ENCODE measurements around the gene CPT1C.

Gene CPT1C

GRCh38 chr19:49689133-49690078 lies 1.5 kb upstream of the CPT1C start, which contains the start of gene ADM5:
TSS of gene ADM5 (plus strand) at chr19:49689594. CDS start at chr19:49689838, 244 bp downstream.
- WGBS, 2 experiments: 93 to 94% methylated on average over 54 of the region's 54 CpGs
- Histone ChIP-seq H3K27ac (ENCODE audit: insufficient read depth, low read depth, low read length, poor library complexity, severe bottlenecking) (peak within 1 kb of the TSS; percentile 44), H3K27me3 (ENCODE audit: control insufficient read depth, insufficient read depth, low read length, poor library complexity, severe bottlenecking) (no peaks in the 10 kb centered on the region), H3K4me3 (ENCODE audit: insufficient read depth, low read depth, low read length) (peak within 1 kb of the TSS; percentile 69), H3K9me3 (ENCODE audit: control insufficient read depth, low read length) (no peaks in the 10 kb centered on the region), H3K4me1 (ENCODE audit: control insufficient read depth, insufficient read depth, low read length) (peaks cover 3% of the 10 kb centered on the region), H3K36me3 (ENCODE audit: control insufficient read depth, insufficient read depth, low read length) (peaks cover 27% of the 10 kb centered on the region)

GRCh38 chr19:49690079-49690655 lies 749 bp upstream of the CPT1C start:
- 87 to 90% methylated on average over 39 of the region's 39 CpGs for WGBS, 2 experiments
- Histone ChIP-seq H3K9me3 (ENCODE audit: control insufficient read depth, low read length) (no peaks in the 10 kb centered on the region), H3K4me3 (ENCODE audit: insufficient read depth, low read depth, low read length) (peak overlapping the region; percentile 69), H3K36me3 (ENCODE audit: control insufficient read depth, insufficient read depth, low read length) (peaks cover 20% of the 10 kb centered on the region), H3K27ac (ENCODE audit: insufficient read depth, low read depth, low read length, poor library complexity, severe bottlenecking) (peak overlapping the region; percentile 17), H3K27me3 (ENCODE audit: control insufficient read depth, insufficient read depth, low read length, poor library complexity, severe bottlenecking) (no peaks in the 10 kb centered on the region), H3K4me1 (ENCODE audit: control insufficient read depth, insufficient read depth, low read length) (peaks cover 3% of the 10 kb centered on the region)

GRCh38 chr19:49691243-49692146 lies 579 bp downstream of the CPT1C start:
- Histone ChIP-seq H3K27me3 (ENCODE audit: control insufficient read depth, insufficient read depth, low read length, poor library complexity, severe bottlenecking) (no peaks in the 10 kb centered on the region), H3K27ac (ENCODE audit: insufficient read depth, low read depth, low read length, poor library complexity, severe bottlenecking) (peak overlapping the region; percentile 45), H3K4me1 (ENCODE audit: control insufficient read depth, insufficient read depth, low read length) (peaks cover 3% of the 10 kb centered on the region), H3K9me3 (ENCODE audit: control insufficient read depth, low read length) (no peaks in the 10 kb centered on the region), H3K36me3 (ENCODE audit: control insufficient read depth, insufficient read depth, low read length) (peaks cover 21% of the 10 kb centered on the region), H3K4me3 (ENCODE audit: insufficient read depth, low read depth, low read length) (peak overlapping the region; percentile 69)
- WGBS, 2 experiments: 13 to 15% methylated on average over 39 of the region's 39 CpGs

GRCh38 chr19:49692147-49692506 lies 1.2 kb downstream of the CPT1C start:
- Histone ChIP-seq H3K27ac (ENCODE audit: insufficient read depth, low read depth, low read length, poor library complexity, severe bottlenecking) (no peak overlapping the region), H3K36me3 (ENCODE audit: control insufficient read depth, insufficient read depth, low read length) (peaks cover 24% of the 10 kb centered on the region), H3K9me3 (ENCODE audit: control insufficient read depth, low read length) (no peaks in the 10 kb centered on the region), H3K4me1 (ENCODE audit: control insufficient read depth, insufficient read depth, low read length) (peaks cover 3% of the 10 kb centered on the region), H3K4me3 (ENCODE audit: insufficient read depth, low read depth, low read length) (peak overlapping the region; percentile 69), H3K27me3 (ENCODE audit: control insufficient read depth, insufficient read depth, low read length, poor library complexity, severe bottlenecking) (no peaks in the 10 kb centered on the region)
- 75 to 78% methylated on average over 16 of the region's 16 CpGs for WGBS, 2 experiments

GRCh38 chr19:49696115-49696514 lies 5.2 kb downstream of the CPT1C start:
- no peaks in the 10 kb centered on the region for H3K4me1 ChIP-seq (ENCODE audit: control insufficient read depth, insufficient read depth, low read length)
- H3K4me3 ChIP-seq (ENCODE audit: insufficient read depth, low read depth, low read length): no peak overlapping the region
- no peak overlapping the region for H3K27ac ChIP-seq (ENCODE audit: insufficient read depth, low read depth, low read length, poor library complexity, severe bottlenecking)
- WGBS, 2 experiments: 85% methylated on average over 6 of the region's 6 CpGs
- H3K27me3 ChIP-seq (ENCODE audit: control insufficient read depth, insufficient read depth, low read length, poor library complexity, severe bottlenecking): peaks cover 3% of the 10 kb centered on the region
- H3K9me3 ChIP-seq (ENCODE audit: control insufficient read depth, low read length): no peaks in the 10 kb centered on the region
- H3K36me3 ChIP-seq (ENCODE audit: control insufficient read depth, insufficient read depth, low read length): peaks cover 18% of the 10 kb centered on the region

- 95 to 96% methylated on average over 7 of the region's 7 CpGs for WGBS, 2 experiments
- H3K4me1 ChIP-seq (ENCODE audit: control insufficient read depth, insufficient read depth, low read length): no peaks in the 10 kb centered on the region
- no peaks in the 10 kb centered on the region for H3K9me3 ChIP-seq (ENCODE audit: control insufficient read depth, low read length)
- peaks cover 18% of the 10 kb centered on the region for H3K36me3 ChIP-seq (ENCODE audit: control insufficient read depth, insufficient read depth, low read length)
- no peak overlapping the region for H3K4me3 ChIP-seq (ENCODE audit: insufficient read depth, low read depth, low read length)
- H3K27ac ChIP-seq (ENCODE audit: insufficient read depth, low read depth, low read length, poor library complexity, severe bottlenecking): no peak overlapping the region
- peaks cover 7% of the 10 kb centered on the region for H3K27me3 ChIP-seq (ENCODE audit: control insufficient read depth, insufficient read depth, low read length, poor library complexity, severe bottlenecking)
Observed at GRCh38 chr19:49696865-49697264, 5.9 kb downstream of the CPT1C start.

- no peak overlapping the region for H3K4me3 ChIP-seq (ENCODE audit: insufficient read depth, low read depth, low read length)
- peaks cover 7% of the 10 kb centered on the region for H3K27me3 ChIP-seq (ENCODE audit: control insufficient read depth, insufficient read depth, low read length, poor library complexity, severe bottlenecking)
- no peak overlapping the region for H3K27ac ChIP-seq (ENCODE audit: insufficient read depth, low read depth, low read length, poor library complexity, severe bottlenecking)
- no peaks in the 10 kb centered on the region for H3K4me1 ChIP-seq (ENCODE audit: control insufficient read depth, insufficient read depth, low read length)
- H3K9me3 ChIP-seq (ENCODE audit: control insufficient read depth, low read length): no peaks in the 10 kb centered on the region
- WGBS, 2 experiments: 91 to 94% methylated on average over 5 of the region's 5 CpGs
- H3K36me3 ChIP-seq (ENCODE audit: control insufficient read depth, insufficient read depth, low read length): peaks cover 13% of the 10 kb centered on the region
Observed at GRCh38 chr19:49699364-49699763, 8.4 kb downstream of the CPT1C start.

GRCh38 chr19:49700563-49700962 lies 9.6 kb downstream of the CPT1C start:
- no peaks in the 10 kb centered on the region for H3K4me1 ChIP-seq (ENCODE audit: control insufficient read depth, insufficient read depth, low read length)
- no peak overlapping the region for H3K27ac ChIP-seq (ENCODE audit: insufficient read depth, low read depth, low read length, poor library complexity, severe bottlenecking)
- H3K36me3 ChIP-seq (ENCODE audit: control insufficient read depth, insufficient read depth, low read length): peaks cover 17% of the 10 kb centered on the region
- peaks cover 7% of the 10 kb centered on the region for H3K27me3 ChIP-seq (ENCODE audit: control insufficient read depth, insufficient read depth, low read length, poor library complexity, severe bottlenecking)
- WGBS, 2 experiments: 66 to 71% methylated on average over 11 of the region's 11 CpGs
- H3K9me3 ChIP-seq (ENCODE audit: control insufficient read depth, low read length): no peaks in the 10 kb centered on the region
- no peak overlapping the region for H3K4me3 ChIP-seq (ENCODE audit: insufficient read depth, low read depth, low read length)

- 34 to 36% methylated on average over 38 to 39 of the region's 40 CpGs for WGBS, 2 experiments
- Histone ChIP-seq H3K4me3 (ENCODE audit: insufficient read depth, low read depth, low read length) (no peak overlapping the region), H3K36me3 (ENCODE audit: control insufficient read depth, insufficient read depth, low read length) (peaks cover 15% of the 10 kb centered on the region), H3K27me3 (ENCODE audit: control insufficient read depth, insufficient read depth, low read length, poor library complexity, severe bottlenecking) (peaks cover 7% of the 10 kb centered on the region), H3K4me1 (ENCODE audit: control insufficient read depth, insufficient read depth, low read length) (no peaks in the 10 kb centered on the region), H3K27ac (ENCODE audit: insufficient read depth, low read depth, low read length, poor library complexity, severe bottlenecking) (no peak overlapping the region), H3K9me3 (ENCODE audit: control insufficient read depth, low read length) (no peaks in the 10 kb centered on the region)
Observed at GRCh38 chr19:49701271-49701786, 10.4 kb downstream of the CPT1C start.
